Breast epithelium (tissue), 4 donors: ENCODE results near the gene AGFG1. TPM values are rescaled to one million over a fixed set of nuclear protein-coding genes. Genes with fewer than 3 reads are reported as not detected.
"Not testable (repeated sequence)": the region's sequence is repeated elsewhere in the genome, so short reads cannot be mapped to it uniquely, and the experiment has no call there.

Experiments
- DNase-seq, 2 donors: peaks; one replicate each; pipeline ENCODE4 v3.0.0-alpha.2; 2019; ENCODE audit warnings: low spot score in 2 of 2
- H3K27ac ChIP-seq, 2 donors: fragments of 200-600 bp; sonication (generic) in 1 of 2; one replicate each; pipeline ENCODE4 v1.5.1; 2016 to 2019; ENCODE audit warnings: mild to moderate bottlenecking in 1 of 2
- H3K27me3 ChIP-seq, 2 donors: fragments of 200-600 bp; sonication (generic) in 1 of 2; one replicate each; pipeline versions ENCODE4 v1.5.1 to v1.6.0; 2017 to 2019; ENCODE audit warnings: control low read depth in 1 of 2, mild to moderate bottlenecking in 1 of 2
- H3K36me3 ChIP-seq: fragments of 200-600 bp; one replicate; pipeline ENCODE4 v1.5.1; 2019
- H3K4me1 ChIP-seq, 2 donors: fragments of 200-600 bp; sonication (generic); one replicate each; pipeline ENCODE4 v1.5.1; 2016 to 2019; ENCODE audit warnings: control low read depth in 1 of 2
- H3K4me3 ChIP-seq, 3 donors: fragments of 200-600 bp; sonication (generic); 1 replicate in 2 of 3; 2 replicates in 1 of 3; pipeline ENCODE4 v1.5.1; 2016 to 2019; ENCODE audit warnings: mild to moderate bottlenecking in 3 of 3, moderate library complexity in 2 of 3
- H3K9me3 ChIP-seq, 2 donors: fragments of 200-600 bp; sonication (generic) in 1 of 2; one replicate each; pipeline ENCODE4 v1.5.1; 2016 to 2019; ENCODE audit warnings: control low read depth in 1 of 2
- CTCF ChIP-seq, 3 donors: fragments of 450-650 bp; IDR thresholded peaks; one replicate each; pipeline ENCODE4 v1.5.1; 2016 to 2017; ENCODE audit warnings: antibody characterized with exemption in 3 of 3, mild to moderate bottlenecking in 3 of 3, moderate library complexity in 3 of 3
- POLR2A ChIP-seq: fragments of 450-650 bp; IDR thresholded peaks from one replicate; pipeline ENCODE4 v1.6.1; 2016; ENCODE audit warnings: antibody characterized with exemption, mild to moderate bottlenecking, moderate library complexity
- POLR2AphosphoS5 ChIP-seq, 3 donors: sonication (generic); formaldehyde crosslinking; IDR thresholded peaks; one replicate each; pipeline ENCODE4 v1.6.1; 2017; ENCODE audit warnings: antibody characterized with exemption in 3 of 3
- intact Hi-C: fragments of 100-400 bp; cut with DNase I; formaldehyde crosslinking; loops from one replicate; pipeline ENCODE4 v1.15.1; 2023; ENCODE audit warnings: low total_unique reads
- total RNA-seq, 3 donors: library from RNA; depleted of rRNA; stranded (reverse); fragments of >200 nt; gene quantifications; one replicate each; pipeline ENCODE4 v1.1.0, GENCODE V29; 2016

Gene AGFG1
- total RNA-seq, 3 donors from 2014 or later: 77.0 to 145 (median 78.4) TPM

GRCh38 chr2:227517724-227518123, 45.8 kb downstream of the AGFG1 start:
- Histone ChIP-seq H3K4me1 (no peaks in the 10 kb centered on the region), H3K36me3 (no peaks in the 10 kb centered on the region), H3K27ac (no peak overlapping the region), H3K4me3 (no peak overlapping the region), H3K27me3 (no peaks in the 10 kb centered on the region), H3K9me3 (no peaks in the 10 kb centered on the region)
- no peak for DNase-seq
- intact Hi-C loops: no loop called here
- TF ChIP-seq POLR2AphosphoS5 (IDR thresholded peaks at IDR 0.05): no peak
- no peak for TF ChIP-seq POLR2A
- TF ChIP-seq CTCF (IDR thresholded peaks at IDR 0.05): no peak

DNA sequence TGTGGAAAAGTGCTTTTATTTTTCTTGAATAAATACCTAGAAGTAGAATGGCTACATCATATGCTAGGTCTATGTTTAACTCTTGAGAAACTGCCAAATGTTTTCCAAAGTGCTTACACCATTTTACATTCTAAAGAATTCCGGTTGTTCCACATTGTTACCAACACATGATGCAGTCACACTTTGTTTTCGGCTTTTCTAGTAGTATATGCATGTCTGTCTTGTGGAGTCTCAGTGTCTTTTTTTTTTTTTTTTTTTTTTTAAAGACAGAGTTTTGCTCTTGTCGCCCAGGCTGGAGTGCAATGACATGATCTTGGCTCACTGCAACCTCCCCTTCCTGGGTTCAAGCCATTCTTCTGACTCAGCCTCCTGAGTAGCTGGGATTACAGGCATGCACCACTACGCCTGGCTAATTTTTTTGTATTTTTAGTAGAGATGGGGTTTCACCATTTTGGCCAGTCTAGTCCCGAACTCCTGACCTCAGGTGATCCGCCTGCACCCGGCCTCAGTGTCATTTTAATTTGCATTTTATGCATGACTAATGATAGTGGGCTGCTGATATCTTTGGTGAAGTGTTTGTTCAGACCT, 46.4 kb downstream of the AGFG1 start:
- H3K4me3 ChIP-seq, DNase-seq, H3K36me3 ChIP-seq, H3K27me3 ChIP-seq, H3K4me1 ChIP-seq, H3K27ac ChIP-seq, intact Hi-C loops, H3K9me3 ChIP-seq: not testable (repeated sequence)

DNA sequence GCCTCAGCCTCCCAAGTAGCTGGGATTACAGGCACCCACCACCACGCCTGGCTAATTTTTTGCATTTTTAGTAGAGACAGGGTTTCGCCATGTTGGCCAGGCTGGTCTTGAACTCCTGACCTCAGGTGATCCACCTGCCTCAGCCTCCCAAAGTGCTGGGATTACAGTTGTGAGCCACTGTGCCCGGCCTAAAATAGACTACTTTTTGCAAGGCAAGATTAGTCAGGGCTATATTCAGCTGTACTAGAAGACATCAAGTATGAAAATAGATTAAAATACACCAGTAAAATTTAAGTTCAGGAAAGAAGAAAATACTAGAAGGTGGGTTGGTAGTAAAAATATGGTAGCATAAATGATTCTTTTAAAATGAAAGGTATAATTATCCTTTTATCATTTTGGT, 49.2 kb downstream of the AGFG1 start:
- H3K36me3 ChIP-seq, H3K9me3 ChIP-seq, intact Hi-C loops, H3K27me3 ChIP-seq, DNase-seq, H3K4me1 ChIP-seq, H3K4me3 ChIP-seq, H3K27ac ChIP-seq: not testable (repeated sequence)

DNA sequence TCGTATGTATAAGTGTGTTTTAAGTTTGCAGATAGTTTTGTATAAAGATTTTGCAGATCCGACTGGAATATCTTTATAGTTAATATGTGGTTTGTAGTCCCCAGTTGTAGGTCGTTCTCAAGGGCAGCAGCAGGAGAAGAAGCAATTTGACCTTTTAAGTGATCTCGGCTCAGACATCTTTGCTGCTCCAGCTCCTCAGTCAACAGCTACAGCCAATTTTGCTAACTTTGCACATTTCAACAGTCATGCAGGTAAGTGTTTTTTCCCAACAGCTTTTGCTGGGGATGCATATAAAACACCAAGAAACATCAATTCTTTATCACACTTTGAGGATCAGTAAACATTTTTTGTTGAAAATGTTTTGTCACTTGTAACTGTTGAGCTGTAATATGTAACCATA, 52.7 kb downstream of the AGFG1 start:
- Histone ChIP-seq H3K36me3 (peaks cover 9% of the 10 kb centered on the region), H3K4me3 (no peak overlapping the region), H3K4me1 (no peaks in the 10 kb centered on the region), H3K27ac (no peak overlapping the region), H3K9me3 (no peaks in the 10 kb centered on the region), H3K27me3 (no peaks in the 10 kb centered on the region)
- no peak for DNase-seq
- TF ChIP-seq POLR2A (no peak), POLR2AphosphoS5 (IDR thresholded peaks at IDR 0.05) (no peak), CTCF (IDR thresholded peaks at IDR 0.05) (no peak)
- intact Hi-C loops: no loop called here

- TF ChIP-seq CTCF (IDR thresholded peaks at IDR 0.05): no peak
- TF ChIP-seq POLR2AphosphoS5 (IDR thresholded peaks at IDR 0.05): no peak
- no peak for TF ChIP-seq POLR2A
- no peak overlapping the region for H3K4me3 ChIP-seq
- no peaks in the 10 kb centered on the region for H3K9me3 ChIP-seq
- peaks cover 9% of the 10 kb centered on the region for H3K36me3 ChIP-seq
- H3K4me1 ChIP-seq: no peaks in the 10 kb centered on the region
- intact Hi-C loops: no loop called here
- H3K27ac ChIP-seq: no peak overlapping the region
- no peak for DNase-seq
- H3K27me3 ChIP-seq: no peaks in the 10 kb centered on the region
These were observed 55.4 kb downstream of the AGFG1 start for GRCh38 chr2:227527351-227527750.

DNA sequence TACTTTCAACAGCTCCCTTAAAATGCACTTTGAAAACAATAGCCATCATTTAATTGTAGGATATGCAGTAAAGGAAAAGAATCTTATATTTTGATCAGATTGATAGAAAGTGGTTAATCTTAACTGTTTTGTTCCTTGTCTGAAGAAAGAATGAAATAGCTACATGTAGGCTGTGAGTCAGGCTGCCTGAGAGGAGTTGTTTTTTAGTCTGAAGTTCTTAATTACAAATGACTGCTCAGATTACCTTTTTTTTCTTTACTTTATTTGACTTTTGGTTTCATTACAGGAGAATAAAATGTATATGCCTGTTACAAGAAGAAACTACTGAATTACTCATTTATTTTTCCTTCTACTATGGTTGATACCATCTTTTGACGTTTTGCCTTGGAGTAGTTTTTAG, 56.8 kb downstream of the AGFG1 start:
- DNase-seq: no peak
- Histone ChIP-seq H3K4me1 (no peaks in the 10 kb centered on the region), H3K4me3 (no peak overlapping the region), H3K27me3 (no peaks in the 10 kb centered on the region), H3K27ac (no peak overlapping the region), H3K9me3 (no peaks in the 10 kb centered on the region), H3K36me3 (peaks cover 9% of the 10 kb centered on the region)
- intact Hi-C loops: no loop called here
- TF ChIP-seq CTCF (IDR thresholded peaks at IDR 0.05) (no peak), POLR2AphosphoS5 (IDR thresholded peaks at IDR 0.05) (no peak), POLR2A (no peak)
